Epithelial cell of prostate (primary cell): ENCODE results near the gene TSHZ3.

Experiments
- DNase-seq: peaks from one replicate; pipeline ENCODE4 v3.0.0-alpha.2; 2011; ENCODE audit warnings: low read depth, low spot score
- H3K27ac ChIP-seq: fragments of 450-650 bp; 2 replicates; pipeline ENCODE4 v1.5.1; 2017; ENCODE audit warnings: mild to moderate bottlenecking

The TSHZ3 gene

DNA sequence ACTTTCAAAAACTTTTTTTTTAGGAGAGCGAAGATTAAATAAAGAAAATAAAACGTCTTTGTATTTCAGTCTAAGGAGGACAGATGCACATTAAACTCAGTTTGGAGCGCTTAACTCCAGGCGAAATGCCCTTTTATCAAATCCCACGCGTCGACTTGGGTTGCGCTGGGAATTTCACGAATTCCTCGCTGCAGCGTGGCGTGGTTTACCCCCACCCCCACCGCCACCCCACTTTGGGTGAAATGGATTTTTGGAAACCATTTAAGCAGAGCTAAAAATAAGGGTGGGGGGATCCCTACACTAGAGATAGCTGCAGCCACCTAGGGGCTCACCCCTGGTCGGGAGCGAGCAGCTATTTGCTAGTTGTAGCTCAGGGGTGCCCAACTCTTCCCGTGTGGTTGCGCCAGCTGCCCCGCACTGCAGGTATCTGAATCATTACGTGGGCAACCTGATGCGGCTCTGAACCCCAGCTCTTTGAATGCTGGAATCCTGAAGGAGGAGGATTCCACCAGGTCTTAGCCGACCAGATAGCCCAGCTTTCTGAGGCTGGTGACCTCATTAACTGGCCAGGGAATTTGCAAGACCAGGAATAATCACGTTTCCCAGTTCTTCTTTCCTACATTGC, 6.5 kb upstream of the TSHZ3 start:
- DNase-seq: no peak
- no peak overlapping the region for H3K27ac ChIP-seq

DNA sequence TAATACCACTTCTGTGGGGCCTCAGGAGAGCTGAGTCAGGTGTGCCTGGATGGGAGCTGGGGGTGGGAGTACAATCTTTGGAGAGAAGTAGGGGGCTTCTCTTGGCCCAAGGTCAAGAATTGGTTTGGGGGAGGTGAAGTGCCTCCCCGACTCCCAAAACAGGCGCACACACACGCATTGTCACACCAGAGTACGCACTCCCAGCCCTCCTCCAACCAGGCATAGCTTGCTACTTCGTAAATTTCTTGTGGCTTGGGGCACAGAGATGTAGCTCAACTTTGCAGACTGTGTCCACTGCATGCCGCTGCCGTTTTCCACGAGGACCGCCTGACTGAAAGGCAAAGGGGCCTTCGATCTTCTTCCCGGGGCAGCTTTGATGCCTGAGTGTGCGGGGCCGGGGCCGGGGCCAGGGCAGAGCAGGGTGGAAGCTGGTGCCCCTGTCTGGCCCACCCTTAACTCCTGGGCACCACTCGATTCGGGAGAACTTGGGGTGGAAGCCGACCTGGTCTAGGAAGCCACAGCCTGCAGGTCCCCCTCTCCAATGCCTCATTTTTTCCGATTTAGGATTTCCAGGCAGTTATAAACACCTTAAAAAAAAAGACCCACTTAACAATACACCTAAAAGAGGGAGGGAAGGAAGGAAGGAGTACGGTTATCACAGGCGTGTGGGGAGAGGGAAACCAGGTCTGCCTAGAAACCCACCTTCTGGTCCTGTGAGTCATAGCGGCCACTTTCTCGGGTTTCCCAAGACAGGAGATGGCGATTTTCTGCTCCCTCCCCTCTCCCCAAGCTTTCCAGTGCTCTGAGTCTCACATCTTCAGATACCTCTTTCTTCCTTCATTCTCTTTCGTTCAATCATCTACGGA, 5.8 kb upstream of the TSHZ3 start:
- H3K27ac ChIP-seq: no peak overlapping the region
- DNase-seq: no peak

DNA sequence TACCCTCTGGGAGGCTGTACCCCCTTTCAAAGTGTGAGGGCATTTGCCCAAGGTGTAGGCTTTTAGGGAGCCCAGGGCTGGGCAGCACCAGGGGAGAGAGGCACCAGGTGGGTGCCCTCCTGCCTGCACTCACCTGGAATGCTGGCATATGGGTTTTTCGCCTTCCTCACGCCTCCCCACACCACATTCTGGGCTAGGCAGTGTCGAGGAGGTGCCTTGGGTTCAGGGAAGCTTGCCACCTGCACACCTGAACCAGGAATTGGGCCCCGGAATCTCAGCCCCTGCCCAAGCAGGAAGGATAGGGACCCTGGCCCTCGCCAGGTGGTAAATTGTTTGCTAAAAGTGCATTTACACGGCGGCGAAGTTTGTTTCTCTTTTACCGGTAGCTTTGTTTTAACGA, 5.1 kb upstream of the TSHZ3 start:
- no peak overlapping the region for H3K27ac ChIP-seq
- DNase-seq: no peak

DNA sequence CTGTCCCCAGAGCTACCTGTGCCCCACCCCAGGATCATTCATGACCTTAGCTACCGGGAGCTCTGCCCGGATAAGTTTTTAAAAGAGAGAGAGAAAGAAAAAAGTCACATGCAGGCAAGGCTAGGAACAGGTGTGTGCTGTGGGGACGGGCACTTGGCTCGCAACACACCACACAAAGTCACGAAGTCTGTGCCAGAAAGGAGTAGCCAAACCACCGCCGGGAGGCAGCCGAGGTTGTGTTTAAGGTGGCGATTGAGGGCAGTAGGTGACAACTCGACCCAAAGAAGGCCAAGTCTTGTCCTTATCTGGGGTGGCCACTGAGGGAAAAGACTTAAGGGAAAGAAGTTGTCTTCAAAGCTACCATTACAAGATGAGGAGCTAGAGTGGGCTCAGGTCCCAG, 4.6 kb upstream of the TSHZ3 start:
- H3K27ac ChIP-seq: no peak overlapping the region
- DNase-seq: no peak

DNA sequence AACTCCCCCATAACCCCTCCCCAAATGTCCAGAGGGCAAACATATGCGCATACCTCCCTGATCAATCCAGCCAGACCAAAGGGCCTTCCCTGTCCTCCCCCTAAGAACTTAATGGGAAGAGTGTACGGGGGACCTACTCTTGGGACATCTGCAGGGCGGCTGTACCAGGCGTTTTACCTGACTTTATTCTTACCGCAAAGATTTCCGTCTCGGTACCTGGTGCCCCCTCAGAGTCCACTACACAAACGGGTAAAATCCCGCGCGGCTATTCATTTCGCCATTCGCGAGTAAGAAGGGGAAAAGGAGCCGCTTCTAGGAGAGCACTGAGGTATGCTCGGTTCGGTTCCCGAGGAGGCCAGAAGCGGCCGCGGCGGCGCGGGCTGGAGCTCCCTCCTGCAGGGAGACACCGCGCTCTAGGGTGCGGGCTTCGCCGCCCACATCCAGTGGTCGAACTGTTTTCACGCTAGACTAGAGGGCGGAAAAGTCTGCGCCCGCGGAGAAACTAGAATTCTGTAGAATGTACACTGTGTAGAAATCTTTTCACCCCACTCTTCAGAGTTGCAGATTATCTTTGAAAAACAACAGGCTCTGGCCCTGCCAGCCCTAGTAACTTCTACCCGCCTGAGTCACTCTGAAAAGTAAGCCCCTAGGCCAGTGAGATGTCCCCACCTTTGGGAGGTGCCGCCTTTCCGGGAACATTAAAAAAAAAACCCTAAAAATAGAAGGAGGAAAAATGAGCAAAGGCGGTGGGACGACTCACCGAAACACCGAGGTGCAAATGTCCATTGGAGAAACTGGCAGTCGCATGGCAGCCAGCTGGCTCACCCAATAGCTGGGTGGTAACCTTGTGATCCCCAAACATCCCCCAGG, 3.8 kb upstream of the TSHZ3 start:
- no peak for DNase-seq
- no peak overlapping the region for H3K27ac ChIP-seq

DNA sequence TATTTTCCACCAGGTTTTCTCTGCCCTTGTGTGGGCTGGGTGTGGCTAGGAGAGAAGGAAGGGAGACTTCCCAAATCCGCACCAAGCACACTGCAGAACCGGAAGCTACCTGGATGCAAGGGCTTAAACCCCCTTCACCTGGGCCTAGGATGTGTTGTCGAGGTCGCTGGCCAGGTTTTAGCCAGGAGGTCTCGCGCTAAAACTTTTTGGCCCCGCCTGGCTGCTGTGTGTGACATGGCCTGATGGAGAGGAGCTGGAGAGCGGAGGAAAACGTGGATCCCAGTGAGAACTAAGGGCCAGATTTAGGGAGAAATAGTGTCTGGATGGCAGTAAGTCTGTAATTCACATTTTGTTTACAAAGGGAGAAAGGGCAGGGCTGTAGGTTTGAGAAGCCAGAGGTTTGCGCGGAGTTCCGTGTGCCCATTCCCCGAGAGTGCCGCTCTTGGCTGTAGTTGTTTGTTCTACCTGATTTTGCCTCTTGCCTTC, 3.1 kb upstream of the TSHZ3 start:
- H3K27ac ChIP-seq: no peak overlapping the region
- no peak for DNase-seq

DNA sequence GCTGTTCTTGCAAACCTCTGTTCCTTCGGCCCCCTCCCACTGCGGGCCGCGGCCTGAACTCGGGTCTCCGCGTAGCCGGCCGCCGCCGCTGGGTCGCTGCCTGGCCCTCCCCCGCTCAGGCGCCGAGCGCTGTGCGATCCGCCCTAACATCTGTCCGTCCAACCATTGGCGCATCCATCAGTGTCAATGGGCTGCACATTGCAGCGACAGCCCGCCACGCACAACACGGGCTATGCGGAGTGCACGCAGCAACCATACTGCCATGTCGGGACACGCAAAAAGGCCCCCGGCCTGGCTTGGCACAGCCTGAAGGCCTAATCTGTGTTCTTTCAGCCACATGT, 2.6 kb upstream of the TSHZ3 start:
- no peak for DNase-seq
- H3K27ac ChIP-seq: no peak overlapping the region

DNA sequence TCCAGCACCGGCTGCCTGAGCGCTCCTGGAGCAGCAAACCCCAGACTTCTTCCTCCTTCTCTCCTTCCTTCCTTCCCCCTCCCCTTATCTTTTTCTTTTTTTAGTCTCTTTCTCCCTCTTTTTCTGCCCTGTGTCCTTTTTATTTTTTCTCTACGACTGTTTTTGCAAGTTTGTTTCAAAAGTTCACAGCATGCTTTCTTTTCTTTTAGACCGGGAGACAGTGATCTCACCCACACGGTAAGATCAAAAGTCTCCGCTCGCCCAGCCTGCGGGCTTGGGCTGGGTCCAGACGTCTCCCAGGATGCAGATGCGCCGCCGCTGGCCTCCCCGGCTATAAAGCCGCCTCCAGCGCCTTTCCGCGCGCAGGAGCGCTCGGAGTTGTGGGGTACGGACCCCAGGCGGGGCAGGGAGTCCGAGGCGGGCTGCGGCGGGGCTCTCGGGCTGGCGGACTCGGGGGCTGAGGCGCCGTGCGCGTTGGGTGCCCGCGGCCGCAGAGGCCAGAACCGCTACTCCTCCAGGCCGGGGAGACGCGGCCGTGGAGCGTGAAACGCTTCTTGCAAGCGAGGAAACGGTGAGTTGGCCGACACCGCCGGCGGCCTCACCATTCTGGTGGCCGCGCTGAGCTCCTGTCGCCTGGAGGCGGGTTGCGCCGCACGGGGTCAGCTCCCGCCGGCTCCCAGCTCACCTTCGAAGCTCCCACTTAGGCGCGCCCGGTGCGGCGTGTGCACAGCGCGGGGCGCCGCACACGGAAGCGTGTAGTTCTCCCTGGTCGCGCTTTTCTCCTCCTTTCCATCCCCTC, 2.0 kb upstream of the TSHZ3 start:
- peak overlapping the region; percentile 67 for H3K27ac ChIP-seq
- no peak for DNase-seq

DNA sequence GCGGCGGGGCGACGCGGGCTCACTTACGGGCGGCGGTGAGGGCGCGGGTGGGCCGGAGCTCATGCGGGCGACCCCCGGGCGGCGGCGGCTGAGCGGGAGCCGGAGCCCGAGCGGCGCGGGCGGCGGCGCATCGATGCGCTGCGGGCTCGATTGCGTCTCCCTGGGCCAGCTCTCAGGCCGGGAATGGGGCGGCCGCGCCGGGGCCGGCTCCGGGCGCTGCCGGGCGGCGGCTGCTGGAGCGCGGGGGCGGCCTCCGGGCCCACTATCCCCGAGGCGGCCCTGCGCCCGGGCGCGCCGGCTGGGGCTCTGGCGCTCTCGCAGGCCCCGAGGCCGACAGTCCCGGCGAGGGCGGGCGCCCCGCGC, 1.4 kb upstream of the TSHZ3 start:
- peak overlapping the region; percentile 67 for H3K27ac ChIP-seq
- no peak for DNase-seq

DNA sequence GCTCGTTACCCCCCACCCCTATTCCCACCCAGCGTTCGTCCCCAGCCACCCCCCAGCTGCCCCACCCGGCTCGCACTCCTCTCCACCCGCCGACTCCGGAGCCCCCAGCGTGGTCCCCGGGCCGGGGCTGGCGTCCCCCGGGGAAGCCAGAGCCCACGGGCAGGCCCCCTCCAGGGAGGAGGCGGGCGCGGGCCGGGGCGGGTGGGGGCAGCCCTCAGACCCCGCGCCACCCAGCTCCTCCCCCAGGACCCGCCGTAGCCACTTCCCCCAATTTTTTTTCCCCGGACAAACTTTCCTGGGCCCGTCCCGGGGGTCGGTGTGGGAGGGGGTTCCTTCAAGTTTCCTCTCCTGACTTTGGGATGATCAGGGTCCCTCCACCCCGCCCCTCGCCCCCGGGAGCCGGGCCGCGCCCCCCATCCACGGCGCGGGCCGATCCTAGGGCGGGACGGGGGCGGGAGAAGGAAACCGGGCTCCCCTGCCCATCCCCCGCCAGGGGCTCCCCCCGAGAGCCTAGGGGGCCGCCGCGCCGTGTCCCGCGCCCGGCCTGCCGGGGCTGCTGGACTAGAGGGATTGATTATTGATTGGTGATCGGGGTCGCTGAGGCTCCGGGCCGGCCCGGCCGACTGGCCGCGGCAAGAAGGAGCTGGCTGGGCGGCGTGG, 927 bp upstream of the TSHZ3 start:
- H3K27ac ChIP-seq: peak overlapping the region; percentile 67
- no peak for DNase-seq

DNA sequence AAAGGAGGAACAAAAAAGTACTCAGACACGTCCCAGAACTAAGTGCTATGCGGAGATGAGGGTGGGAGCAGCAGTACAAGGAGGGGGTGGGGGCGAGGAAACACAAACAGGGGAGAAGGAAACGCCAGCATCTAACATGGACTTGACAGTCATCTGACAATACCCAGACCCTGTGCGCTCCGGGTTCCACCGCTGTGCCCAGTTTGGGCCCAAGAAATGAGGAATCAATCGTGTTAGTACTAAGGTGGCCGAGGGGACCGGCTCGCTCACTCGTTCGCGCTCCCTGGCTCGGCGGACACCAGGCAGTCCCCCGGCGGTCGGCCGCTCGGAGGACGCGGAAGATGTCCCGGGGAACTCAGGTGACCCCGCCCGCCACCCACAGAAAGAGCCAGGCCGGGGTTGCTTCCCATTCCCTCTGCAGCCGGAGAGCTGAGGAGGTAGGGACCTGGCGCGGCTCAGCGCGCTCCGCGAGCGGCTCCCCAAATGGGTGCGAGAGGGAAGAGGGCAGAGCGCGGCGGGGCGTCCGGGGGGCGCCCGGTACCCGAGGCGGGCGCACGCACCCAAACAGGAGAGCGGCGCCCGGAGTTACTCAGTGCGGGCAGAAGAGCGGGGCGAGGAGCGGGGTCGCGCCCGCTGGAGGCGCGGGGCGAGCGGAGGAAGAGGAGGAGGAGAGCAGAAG, 616 bp downstream of the TSHZ3 start:
- no peak for DNase-seq
- peak overlapping the region; percentile 67 for H3K27ac ChIP-seq

DNA sequence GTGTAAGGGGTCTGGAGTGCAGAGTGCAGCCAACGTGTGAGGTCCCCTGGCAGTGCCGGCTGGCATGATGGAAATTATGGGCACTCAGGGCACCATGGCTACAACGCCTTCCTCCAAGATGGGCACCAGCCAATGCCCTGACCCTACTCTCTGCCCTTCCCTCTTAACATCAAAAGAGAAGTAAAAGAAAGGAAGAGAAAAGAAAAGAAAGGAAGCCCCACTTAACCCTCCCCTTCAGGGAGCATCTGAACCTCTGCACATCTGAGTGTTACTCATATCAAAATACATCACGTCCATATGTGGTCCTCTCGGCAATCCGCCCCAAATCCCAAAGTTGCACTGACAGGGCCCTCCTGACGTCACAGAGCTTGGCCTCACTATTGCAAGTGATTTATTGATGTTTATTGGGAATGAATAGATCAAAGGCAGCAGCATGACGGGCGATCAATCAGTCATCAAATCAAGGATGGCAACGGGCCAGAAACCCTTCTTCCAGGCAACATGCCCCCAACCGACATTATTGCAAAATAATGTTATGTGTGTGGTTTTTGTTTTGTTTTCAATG, 1.3 kb downstream of the TSHZ3 start:
- no peak overlapping the region for H3K27ac ChIP-seq
- DNase-seq: no peak

DNA sequence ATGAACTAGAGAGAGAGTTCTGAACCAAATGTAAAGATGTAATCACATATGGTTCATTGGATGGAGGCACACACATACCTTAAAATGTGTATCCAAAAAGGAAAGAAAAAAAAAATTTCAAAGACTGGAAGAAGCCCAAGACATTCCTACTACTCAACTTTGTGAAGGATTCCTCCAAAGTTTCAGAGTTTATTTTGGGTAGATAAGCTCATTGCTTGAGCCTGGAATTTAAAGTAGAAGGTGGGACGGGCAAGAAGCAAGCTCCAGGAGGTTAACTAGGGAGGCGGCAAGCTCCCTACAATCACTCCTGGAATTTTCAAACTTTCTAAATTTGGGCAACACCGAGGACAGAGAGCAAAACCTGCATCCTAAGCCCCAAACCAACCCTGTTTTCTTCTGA, 1.9 kb downstream of the TSHZ3 start:
- H3K27ac ChIP-seq: no peak overlapping the region
- no peak for DNase-seq

DNA sequence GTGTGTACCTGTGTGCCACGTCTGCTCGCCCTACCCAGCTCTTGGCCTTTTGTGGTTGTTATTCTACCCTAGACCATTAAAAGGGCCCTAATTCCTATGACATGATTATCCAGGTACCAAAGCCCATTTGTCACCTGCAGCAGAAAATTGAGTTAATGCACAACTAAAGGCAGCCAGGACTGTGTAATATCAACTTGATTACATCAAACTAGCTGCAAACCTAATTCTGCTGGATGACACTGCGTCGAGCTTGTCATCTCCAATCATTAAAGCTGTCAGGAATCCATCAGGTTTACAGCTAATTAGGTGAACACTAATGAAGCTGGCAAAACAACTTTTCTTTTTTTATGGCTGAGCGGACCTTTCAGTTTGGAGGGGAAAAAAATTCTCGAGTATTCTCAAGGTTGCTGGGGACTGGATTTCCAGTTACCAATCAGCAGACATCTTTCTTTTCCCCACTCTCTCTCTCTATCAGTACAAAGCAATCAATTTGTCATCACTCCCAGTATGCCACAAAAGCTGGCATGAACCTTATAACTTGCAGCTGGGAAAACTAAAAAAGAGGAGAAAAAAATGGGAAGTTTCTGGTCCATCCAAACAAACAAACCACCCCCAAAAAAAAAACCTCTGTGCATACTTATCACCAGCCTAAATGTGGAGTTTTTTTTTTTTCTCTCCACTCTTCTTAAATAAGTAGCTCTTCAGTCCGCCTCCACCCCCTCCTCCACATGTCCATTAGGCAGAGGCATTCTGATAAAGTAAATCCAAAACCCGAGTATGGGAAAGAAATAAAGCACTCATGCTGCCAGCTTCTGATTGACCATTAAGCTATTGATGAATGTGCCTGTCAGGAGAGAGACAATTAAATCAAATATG, 2.8 kb downstream of the TSHZ3 start:
- no peak overlapping the region for H3K27ac ChIP-seq
- DNase-seq: no peak

DNA sequence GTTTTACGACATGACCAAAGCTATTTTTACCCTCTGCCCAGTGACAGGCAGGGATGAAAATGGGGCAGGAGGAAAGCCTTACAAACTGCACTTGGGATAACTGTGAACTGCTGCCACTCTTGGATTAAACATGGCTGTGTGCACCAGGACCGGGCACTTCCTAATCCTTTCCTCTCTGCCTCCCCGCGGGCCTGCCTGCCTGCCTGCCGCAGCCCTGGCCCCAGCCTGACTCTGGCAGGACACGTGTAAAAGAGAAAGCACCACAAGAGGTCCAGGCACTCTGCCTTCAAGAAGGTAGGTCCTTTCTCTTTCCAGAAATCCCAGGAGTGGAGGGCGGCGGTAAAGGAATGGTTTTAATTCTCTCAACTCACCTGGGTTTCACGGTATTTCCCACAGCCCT, 4.8 kb downstream of the TSHZ3 start:
- no peak overlapping the region for H3K27ac ChIP-seq
- DNase-seq: no peak

DNA sequence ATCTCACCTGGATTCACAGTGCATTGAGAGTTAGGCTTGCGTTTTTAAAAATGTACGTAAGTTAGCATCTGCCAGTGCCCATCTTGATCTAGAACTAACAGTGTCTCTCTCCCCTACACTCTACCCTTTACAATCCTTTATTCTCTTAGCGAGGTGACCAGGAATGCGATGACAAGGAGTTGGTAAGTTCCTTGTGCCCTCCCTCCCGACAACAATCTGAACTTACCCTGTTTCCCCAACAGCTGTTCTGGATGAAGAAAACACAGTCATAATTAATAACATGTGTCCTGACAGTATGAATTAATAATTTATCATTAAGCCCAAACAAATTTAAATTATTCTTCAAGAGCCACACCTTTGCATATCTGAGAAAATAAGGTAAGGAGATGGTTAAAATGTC, 6.3 kb downstream of the TSHZ3 start:
- no peak overlapping the region for H3K27ac ChIP-seq
- no peak for DNase-seq

DNA sequence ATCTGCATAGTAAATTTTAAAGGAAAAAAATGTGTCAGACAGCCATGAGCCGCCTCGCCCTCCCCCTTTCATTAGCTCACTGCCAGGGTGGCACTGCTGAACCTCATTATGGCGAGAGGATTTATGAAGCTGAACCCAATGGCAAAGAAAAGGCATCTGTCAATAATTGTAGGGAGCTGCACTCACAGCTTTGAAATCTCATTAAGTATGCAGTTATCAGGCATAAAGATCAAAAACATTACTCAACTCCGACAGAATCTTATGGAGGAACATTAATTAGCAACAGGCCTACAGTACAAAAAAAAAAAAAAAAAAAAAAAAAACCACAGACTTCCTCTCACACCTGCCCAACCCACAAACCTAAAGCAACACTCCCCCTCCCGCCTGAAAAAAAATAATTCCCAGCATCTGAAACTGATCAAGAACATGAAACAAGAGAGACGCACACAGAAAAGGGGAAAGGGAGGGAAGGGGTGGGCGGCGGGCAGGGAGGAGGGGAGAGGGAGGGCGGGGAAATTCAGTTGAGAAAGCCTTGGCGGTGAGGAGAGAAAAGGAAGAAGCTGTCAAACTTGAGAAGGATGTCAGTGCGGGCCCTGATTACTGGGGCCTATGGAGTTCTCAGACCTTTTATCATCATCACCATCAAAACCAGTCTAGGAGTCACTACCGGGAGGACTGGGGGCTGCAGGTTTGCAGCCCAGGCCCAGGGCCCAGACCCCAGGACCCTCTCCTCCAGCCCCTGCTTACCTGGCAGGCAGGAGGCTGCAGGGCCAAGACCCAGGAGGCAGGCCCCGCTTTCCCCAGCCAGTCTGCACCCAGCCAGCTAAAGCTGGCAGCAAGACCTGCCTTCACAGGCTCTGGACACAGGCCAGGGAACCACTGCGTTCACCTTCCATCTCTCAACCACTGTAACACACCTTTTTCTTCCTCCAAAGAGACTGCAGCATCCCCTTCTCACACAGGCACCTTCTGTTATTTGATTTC, 8.9 kb downstream of the TSHZ3 start:
- no peak overlapping the region for H3K27ac ChIP-seq
- no peak for DNase-seq
